Measurements from ENCODE around the gene CFAP77. TPM values are rescaled to one million over a fixed set of nuclear protein-coding genes. Genes with fewer than 3 reads are reported as not detected.

The CFAP77 gene
- total RNA-seq, 1 donor from 2014 or later = 2.5 TPM

GRCh38 chr9:132465131-132465635 is 55.2 kb downstream of the CFAP77 start:
- TF ChIP-seq CTCF (IDR thresholded peaks at IDR 0.05; ENCODE audit: borderline replicate concordance) = no peak
- intact Hi-C loops (cut with micrococcal nuclease) = no loop called here

GRCh38 chr9:132472199-132472598 is 62.2 kb downstream of the CFAP77 start:
- no peak for DNase-seq
- no peak for TF ChIP-seq CTCF (IDR thresholded peaks at IDR 0.05; ENCODE audit: borderline replicate concordance)
- no peak overlapping the region for H3K27ac ChIP-seq (replicated peaks)
- H3K9me3 ChIP-seq (replicated peaks) = no peaks in the 10 kb centered on the region
- peaks cover 13% of the 10 kb centered on the region for H3K4me1 ChIP-seq
- H3K4me3 ChIP-seq = no peak overlapping the region
- no peaks in the 10 kb centered on the region for H3K27me3 ChIP-seq (ENCODE audit: low read depth)
- intact Hi-C loops (cut with micrococcal nuclease) = no loop called here
- no peaks in the 10 kb centered on the region for H3K36me3 ChIP-seq

More at GRCh38 chr9:132465131-132465635, 55.2 kb downstream of the CFAP77 start:
- Histone ChIP-seq H3K27ac (replicated peaks) (no peak overlapping the region), H3K27me3 (ENCODE audit: low read depth) (peaks cover 7% of the 10 kb centered on the region), H3K9me3 (replicated peaks) (no peaks in the 10 kb centered on the region), H3K36me3 (no peaks in the 10 kb centered on the region), H3K4me1 (no peaks in the 10 kb centered on the region), H3K4me3 (no peak overlapping the region)
- no peak for DNase-seq

- Histone ChIP-seq H3K4me1 (peaks cover 13% of the 10 kb centered on the region), H3K27ac (replicated peaks) (no peak overlapping the region), H3K9me3 (replicated peaks) (no peaks in the 10 kb centered on the region), H3K36me3 (no peaks in the 10 kb centered on the region), H3K27me3 (ENCODE audit: low read depth) (no peaks in the 10 kb centered on the region), H3K4me3 (no peak overlapping the region)
- intact Hi-C loops (cut with micrococcal nuclease) = no loop called here
- no peak for TF ChIP-seq CTCF (IDR thresholded peaks at IDR 0.05; ENCODE audit: borderline replicate concordance)
- DNase-seq = no peak
These were observed 62.6 kb downstream of the CFAP77 start for GRCh38 chr9:132472599-132472998.

- H3K9me3 ChIP-seq (replicated peaks) = no peaks in the 10 kb centered on the region
- no peak for DNase-seq
- peaks cover 3% of the 10 kb centered on the region for H3K27me3 ChIP-seq (ENCODE audit: low read depth)
- no peak overlapping the region for H3K27ac ChIP-seq (replicated peaks)
- H3K4me1 ChIP-seq = peaks cover 13% of the 10 kb centered on the region
- intact Hi-C loops (cut with micrococcal nuclease) = no loop called here
- H3K36me3 ChIP-seq = no peaks in the 10 kb centered on the region
- no peak for TF ChIP-seq CTCF (IDR thresholded peaks at IDR 0.05; ENCODE audit: borderline replicate concordance)
- H3K4me3 ChIP-seq = no peak overlapping the region
These were observed 64.2 kb downstream of the CFAP77 start for GRCh38 chr9:132474253-132474652.

- intact Hi-C loops (cut with micrococcal nuclease) = no loop called here
- no peaks in the 10 kb centered on the region for H3K4me1 ChIP-seq
- no peaks in the 10 kb centered on the region for H3K9me3 ChIP-seq (replicated peaks)
- no peak for DNase-seq
- no peak overlapping the region for H3K4me3 ChIP-seq
- no peak for TF ChIP-seq CTCF (IDR thresholded peaks at IDR 0.05; ENCODE audit: borderline replicate concordance)
- peaks cover 31% of the 10 kb centered on the region for H3K27me3 ChIP-seq (ENCODE audit: low read depth)
- H3K27ac ChIP-seq (replicated peaks) = no peak overlapping the region
- H3K36me3 ChIP-seq = no peaks in the 10 kb centered on the region
These were observed 68.5 kb downstream of the CFAP77 start for GRCh38 chr9:132478353-132479050.

Measured in left ventricle myocardium inferior (tissue), 1 donor.